ENCODE results near the gene STIMATE. TPM values are rescaled to one million over a fixed set of nuclear protein-coding genes. Genes with fewer than 3 reads are reported as not detected.
A peak's percentile ranks its signal among the peaks of the same experiment; 100 is the strongest.

STIMATE gene
- total and polyA plus RNA-seq, 10 donors: 4.0 to 65.6 (median 34.0) TPM

DNA sequence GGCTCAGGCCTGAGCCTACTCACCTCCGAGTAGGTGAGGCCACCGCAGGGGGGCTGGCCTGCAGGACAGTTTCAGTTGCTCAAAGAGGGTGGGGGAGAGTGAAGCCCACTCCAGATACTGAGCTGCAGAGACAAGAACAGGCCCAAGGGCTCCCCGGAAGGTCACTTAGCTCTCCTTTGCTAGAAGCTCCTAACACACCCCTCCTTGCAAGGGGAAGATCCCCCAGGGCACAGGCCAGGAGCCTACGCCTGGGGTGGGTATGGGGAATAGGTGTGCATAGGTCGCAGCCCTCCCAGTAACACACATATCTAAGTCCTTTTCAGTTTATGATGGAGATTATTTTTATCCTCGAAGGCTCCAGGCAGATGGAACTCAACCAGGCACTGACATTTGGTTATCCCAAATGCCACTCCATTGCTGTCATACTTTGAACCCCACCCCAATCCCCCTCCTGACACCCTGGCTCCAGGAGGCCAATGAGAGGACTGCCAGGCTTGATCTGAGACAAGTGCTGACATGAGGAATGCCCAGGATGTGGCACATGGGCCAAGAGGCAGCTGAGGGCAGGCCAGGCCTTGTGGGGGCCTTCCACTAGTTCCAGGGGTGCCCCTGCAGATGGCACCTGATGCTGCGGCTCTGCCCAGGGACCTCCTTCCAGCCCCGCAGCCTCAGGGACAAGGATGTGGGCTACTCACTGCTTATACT is 61.4 kb downstream of the STIMATE start:
- intact Hi-C loops (cut with DNase I; ENCODE audit: low total_unique reads): no loop called here
- Histone ChIP-seq H3K27ac (no peak overlapping the region), H3K4me3 (no peak overlapping the region), H3K36me3 (peaks cover 0 to 88% (median 28%) of the 10 kb centered on the region in 6 donors), H3K4me1 (peaks cover 0 to 25% (median 9%) of the 10 kb centered on the region in 6 donors), H3K27me3 (replicated peaks in 1 of 7) (no peaks in the 10 kb centered on the region), H3K9me3 (no peaks in the 10 kb centered on the region)
- 88 to 97% (median 90%) methylated on average over 7 to 8 of the region's 8 CpGs for WGBS, 5 donors
- no peak for DNase-seq
- no peak for TF ChIP-seq POLR2AphosphoS5 (IDR thresholded peaks at IDR 0.05)
- no peak for TF ChIP-seq POLR2A (IDR thresholded peaks at IDR 0.05)
- TF ChIP-seq, protein P1, sequence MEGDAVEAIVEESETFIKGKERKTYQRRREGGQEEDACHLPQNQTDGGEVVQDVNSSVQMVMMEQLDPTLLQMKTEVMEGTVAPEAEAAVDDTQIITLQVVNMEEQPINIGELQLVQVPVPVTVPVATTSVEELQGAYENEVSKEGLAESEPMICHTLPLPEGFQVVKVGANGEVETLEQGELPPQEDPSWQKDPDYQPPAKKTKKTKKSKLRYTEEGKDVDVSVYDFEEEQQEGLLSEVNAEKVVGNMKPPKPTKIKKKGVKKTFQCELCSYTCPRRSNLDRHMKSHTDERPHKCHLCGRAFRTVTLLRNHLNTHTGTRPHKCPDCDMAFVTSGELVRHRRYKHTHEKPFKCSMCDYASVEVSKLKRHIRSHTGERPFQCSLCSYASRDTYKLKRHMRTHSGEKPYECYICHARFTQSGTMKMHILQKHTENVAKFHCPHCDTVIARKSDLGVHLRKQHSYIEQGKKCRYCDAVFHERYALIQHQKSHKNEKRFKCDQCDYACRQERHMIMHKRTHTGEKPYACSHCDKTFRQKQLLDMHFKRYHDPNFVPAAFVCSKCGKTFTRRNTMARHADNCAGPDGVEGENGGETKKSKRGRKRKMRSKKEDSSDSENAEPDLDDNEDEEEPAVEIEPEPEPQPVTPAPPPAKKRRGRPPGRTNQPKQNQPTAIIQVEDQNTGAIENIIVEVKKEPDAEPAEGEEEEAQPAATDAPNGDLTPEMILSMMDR (IDR thresholded peaks at IDR 0.05 in 8 of 11, conservative IDR thresholded peaks at IDR 0.05 in 3 of 11): no peak

DNA sequence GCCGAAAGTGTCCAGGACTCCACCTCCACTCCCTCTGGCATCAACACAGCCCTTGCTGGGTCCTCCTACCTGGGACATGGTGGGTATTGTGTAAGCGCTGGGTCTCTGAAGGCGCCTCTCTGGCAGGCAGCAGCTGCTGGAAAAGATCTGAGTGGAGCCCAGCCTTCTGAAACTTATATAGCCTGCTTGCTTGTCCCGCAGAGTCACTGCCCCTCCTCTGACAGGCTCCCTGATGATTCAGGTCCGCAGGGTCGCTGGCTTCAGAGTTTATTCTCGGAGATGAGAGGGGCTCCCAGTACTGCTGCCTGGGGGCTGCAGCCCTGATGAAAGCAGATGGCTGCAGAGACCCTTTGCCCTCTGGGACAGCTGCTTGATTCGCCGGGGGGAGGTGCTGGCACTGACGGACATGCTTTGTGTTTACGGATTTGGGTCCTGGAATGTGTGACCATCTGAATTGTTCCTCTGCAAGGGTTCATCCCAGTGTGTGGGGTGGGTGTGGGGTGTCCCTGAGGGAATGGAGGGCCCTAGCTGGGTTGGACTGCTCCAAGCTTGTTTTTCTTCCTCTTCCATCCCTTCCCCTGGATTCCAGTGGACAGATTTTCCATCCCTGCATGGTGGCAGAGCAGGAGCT is 62.4 kb downstream of the STIMATE start, which contains the start of gene MUSTN1:
Gene MUSTN1 (minus strand): TSS at position 149 of the 631 bp plus-strand sequence. CDS start 71 bp downstream, at position 78.
- intact Hi-C loops (cut with DNase I; ENCODE audit: low total_unique reads): no loop called here
- H3K9me3 ChIP-seq: no peaks in the 10 kb centered on the region
- no peaks in the 10 kb centered on the region for H3K27me3 ChIP-seq (replicated peaks in 1 of 7)
- no peak within 1 kb of the TSS for H3K27ac ChIP-seq
- peaks cover 0 to 80% (median 21%) of the 10 kb centered on the region in 6 donors for H3K36me3 ChIP-seq
- TF ChIP-seq POLR2AphosphoS5 (IDR thresholded peaks at IDR 0.05) (no peak), POLR2A (IDR thresholded peaks at IDR 0.05) (no peak)
- TF ChIP-seq, protein P1 (IDR thresholded peaks at IDR 0.05 in 8 of 11, conservative IDR thresholded peaks at IDR 0.05 in 3 of 11): no peak
- 69 to 83% (median 75%) methylated on average over 8 to 11 of the region's 11 CpGs for WGBS, 5 donors
- DNase-seq: no peak
- peaks cover 0 to 24% (median 9%) of the 10 kb centered on the region in 6 donors for H3K4me1 ChIP-seq
- no peak within 1 kb of the TSS for H3K4me3 ChIP-seq

DNA sequence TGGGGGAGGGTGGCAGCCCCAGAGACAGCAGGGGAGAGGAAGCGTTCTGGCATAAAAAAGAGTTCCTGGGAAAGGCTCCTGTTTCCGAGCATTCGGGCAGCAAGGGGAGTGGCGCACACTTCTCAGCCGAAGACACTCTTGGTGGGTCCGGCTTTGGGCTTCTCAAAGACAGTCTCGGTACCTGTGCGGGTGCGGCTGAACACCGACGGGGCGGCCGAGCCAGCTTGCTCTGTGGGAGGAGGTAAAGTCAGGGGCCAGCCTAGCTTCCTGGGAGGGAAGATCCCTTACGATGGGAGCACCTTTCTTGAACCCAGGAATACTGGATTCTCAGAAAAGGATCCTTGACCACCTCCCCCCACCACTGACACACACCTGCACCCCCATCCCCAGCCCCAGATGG is 64.1 kb downstream of the STIMATE start:
- intact Hi-C loops (cut with DNase I; ENCODE audit: low total_unique reads): no loop called here
- TF ChIP-seq, protein P1 (IDR thresholded peaks at IDR 0.05 in 8 of 11, conservative IDR thresholded peaks at IDR 0.05 in 3 of 11): no peak
- TF ChIP-seq POLR2A (IDR thresholded peaks at IDR 0.05) (no peak), POLR2AphosphoS5 (IDR thresholded peaks at IDR 0.05) (no peak)
- WGBS, 5 donors: 91 to 99% (median 96%) methylated on average over 7 to 14 of the region's 14 CpGs
- H3K27me3 ChIP-seq (replicated peaks in 1 of 7): no peaks in the 10 kb centered on the region
- H3K27ac ChIP-seq: no peak overlapping the region
- H3K4me1 ChIP-seq: peaks cover 0 to 6% (median 0%) of the 10 kb centered on the region in 6 donors
- H3K36me3 ChIP-seq: peaks cover 0 to 76% (median 16%) of the 10 kb centered on the region in 6 donors
- H3K4me3 ChIP-seq: no peak overlapping the region
- DNase-seq: peak; percentile 64
- no peaks in the 10 kb centered on the region for H3K9me3 ChIP-seq

Data from spleen (tissue), 11 donors.